Measurements from ENCODE around the gene SFT2D3.
A peak's percentile ranks its signal among the peaks of the same experiment; 100 is the strongest.

SFT2D3 gene

GRCh38 chr2:127701193-127701650, at the start of gene SFT2D3:
Gene SFT2D3, plus strand, starts transcription at chr2:127701497. Its CDS starts 32 bp downstream, at chr2:127701529.
- peak; percentile 80 to 86 for DNase-seq (ENCODE audit: low read depth in 2 of 2)

- DNase-seq (ENCODE audit: low read depth in 2 of 2) = no peak
Observed at GRCh38 chr2:127651971-127652550, 49.2 kb upstream of the SFT2D3 start.

DNA sequence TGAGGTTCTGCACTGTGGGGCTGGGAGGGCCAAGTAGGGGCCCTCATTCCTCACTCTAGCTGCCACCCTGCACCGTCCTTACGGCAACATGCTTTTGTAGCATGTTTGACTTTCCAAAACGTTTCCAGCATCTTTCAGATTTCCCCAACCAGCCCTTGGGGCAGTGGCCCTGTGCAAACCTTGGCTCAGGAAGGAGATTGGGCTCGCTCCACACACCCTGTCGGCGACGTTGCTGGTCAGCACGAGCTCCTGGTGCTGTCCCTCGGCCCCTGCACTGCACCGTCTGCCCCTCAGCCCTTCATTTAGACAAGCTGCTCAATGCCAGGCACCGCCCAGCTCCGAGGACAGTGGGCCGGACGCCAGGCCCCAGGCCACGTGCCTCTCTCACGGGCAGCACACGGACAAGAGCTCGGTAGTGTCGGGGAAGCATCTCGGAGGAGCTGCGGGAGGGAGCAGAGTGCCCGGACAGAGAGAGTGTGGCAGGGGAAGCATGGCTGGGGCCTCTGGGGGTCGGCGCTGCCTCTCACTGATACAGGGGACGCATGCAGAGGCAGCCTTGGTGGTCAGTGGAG, 48.4 kb upstream of the SFT2D3 start:
- DNase-seq (ENCODE audit: low read depth in 2 of 2) = no peak

DNA sequence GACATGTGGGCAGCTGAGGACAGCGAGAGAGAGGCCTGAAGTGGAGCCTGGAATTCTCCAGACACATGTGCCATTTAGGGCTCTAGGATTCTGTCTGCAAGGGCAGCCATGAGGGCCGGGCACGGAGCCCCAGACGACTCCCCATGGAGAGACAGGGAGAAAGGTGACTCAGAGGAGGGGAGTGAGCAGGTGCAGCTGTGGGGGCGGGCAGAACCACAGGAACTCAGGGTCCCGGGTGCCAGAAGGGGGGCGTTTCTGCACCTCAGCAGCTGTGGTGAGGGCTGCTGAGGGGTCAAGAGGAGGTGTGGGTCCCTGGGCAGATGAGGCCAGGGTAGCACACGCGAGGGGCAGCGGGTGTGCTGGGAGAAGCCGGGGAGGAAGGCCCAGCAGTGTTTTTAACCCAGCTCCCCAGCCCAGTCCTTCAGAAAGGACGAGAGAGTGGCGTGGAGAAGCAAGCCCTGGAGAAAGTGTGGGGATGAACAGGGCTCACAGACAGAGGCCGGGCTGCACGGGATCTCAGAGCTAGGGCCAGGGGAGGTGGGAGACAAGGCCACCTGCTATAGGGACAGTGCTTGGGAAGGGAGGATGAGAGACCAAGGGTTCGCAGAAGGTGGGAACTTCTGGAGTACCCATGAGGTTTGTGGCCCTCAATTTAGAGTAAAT, 47.7 kb upstream of the SFT2D3 start:
- DNase-seq (ENCODE audit: low read depth in 2 of 2) = no peak

DNA sequence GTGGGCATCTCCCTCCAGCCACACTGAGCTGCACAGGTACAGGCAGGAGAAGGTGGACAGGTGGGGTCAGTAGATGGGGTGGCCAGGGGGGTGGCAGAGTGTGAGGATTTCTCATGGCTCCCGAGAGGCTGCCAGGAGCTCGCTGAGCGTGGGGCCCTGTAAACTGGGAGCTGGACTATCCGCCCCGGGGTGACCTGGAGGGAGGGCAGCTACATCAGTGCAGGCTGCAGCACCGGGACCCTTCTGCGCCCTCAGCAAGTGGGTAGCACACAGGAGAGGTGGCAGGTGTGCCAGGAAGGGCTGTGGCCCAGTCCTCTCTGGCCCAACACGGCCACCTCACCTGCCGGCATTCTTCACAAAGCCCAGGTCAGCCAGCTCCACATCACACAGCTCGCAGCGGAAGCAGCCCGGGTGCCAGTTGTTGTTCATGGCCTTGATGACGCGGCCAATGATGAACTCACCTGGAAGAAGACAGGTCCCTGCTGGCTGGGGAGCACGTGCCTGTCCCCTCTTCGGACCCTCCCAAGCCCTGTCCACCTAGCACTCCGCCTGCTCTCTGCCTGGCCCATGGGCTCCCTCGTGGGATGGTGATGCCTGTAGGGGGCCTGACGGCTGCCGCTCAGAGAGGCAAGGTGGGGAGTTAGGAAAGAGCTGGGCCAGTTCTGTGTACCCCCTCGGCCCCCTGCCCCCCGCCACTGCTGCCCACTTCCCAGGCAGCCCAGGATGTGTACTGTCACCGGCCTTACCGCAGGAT, 47.0 kb upstream of the SFT2D3 start:
- no peak for DNase-seq (ENCODE audit: low read depth in 2 of 2)

- DNase-seq (ENCODE audit: low read depth in 2 of 2) = no peak
Observed at GRCh38 chr2:127654838-127655175, 46.5 kb upstream of the SFT2D3 start.

DNA sequence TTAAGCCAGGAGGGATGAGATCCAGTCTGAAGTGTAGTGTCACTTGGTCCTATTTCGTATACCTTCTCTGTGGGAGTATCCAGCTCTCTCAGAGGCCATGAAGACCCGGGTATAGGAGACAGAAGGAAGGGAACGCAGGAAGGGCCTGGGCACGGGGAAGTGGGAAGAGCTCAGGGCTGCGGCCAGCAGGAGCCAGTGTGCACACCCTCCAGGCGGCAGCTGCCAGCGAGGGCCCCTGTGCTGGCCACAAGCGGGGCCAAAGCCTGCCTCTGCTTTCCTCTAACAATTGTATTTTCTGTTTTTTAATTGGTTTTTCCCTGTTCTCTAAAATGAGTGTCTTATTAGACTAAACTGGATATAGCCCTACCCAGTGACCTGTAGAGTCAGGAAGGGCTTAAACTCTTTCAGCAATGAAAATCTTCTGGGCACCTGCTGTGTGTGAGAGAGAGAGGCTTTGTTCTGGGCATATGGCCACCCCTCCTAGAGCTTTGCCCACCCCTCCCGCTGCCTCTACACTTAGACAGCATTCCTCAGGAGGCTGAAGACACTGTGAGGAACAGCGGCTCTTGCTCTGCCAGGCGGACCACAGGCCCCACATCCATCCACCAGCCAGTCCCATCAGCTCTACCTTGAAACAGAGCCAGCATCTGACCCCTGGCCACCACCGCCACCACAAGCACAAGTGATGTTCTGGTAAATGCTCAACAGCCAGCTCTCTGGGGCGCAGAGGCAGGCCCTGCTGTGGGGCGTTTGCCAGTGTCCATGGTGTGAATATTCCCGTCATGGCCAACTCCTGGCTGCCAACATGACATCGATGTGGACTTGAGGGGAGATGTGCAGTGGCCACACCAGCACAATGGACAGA, 45.9 kb upstream of the SFT2D3 start:
- no peak for DNase-seq (ENCODE audit: low read depth in 2 of 2)

- DNase-seq (ENCODE audit: low read depth in 2 of 2) = no peak
Observed at GRCh38 chr2:127656569-127657231, 44.6 kb upstream of the SFT2D3 start.

- no peak for DNase-seq (ENCODE audit: low read depth in 2 of 2)
Observed at GRCh38 chr2:127657232-127657595, 44.1 kb upstream of the SFT2D3 start.

- no peak for DNase-seq (ENCODE audit: low read depth in 2 of 2)
Observed at GRCh38 chr2:127658146-127658545, 43.2 kb upstream of the SFT2D3 start.

- DNase-seq (ENCODE audit: low read depth in 2 of 2) = no peak
Observed at GRCh38 chr2:127658641-127659407, 42.5 kb upstream of the SFT2D3 start.

DNA sequence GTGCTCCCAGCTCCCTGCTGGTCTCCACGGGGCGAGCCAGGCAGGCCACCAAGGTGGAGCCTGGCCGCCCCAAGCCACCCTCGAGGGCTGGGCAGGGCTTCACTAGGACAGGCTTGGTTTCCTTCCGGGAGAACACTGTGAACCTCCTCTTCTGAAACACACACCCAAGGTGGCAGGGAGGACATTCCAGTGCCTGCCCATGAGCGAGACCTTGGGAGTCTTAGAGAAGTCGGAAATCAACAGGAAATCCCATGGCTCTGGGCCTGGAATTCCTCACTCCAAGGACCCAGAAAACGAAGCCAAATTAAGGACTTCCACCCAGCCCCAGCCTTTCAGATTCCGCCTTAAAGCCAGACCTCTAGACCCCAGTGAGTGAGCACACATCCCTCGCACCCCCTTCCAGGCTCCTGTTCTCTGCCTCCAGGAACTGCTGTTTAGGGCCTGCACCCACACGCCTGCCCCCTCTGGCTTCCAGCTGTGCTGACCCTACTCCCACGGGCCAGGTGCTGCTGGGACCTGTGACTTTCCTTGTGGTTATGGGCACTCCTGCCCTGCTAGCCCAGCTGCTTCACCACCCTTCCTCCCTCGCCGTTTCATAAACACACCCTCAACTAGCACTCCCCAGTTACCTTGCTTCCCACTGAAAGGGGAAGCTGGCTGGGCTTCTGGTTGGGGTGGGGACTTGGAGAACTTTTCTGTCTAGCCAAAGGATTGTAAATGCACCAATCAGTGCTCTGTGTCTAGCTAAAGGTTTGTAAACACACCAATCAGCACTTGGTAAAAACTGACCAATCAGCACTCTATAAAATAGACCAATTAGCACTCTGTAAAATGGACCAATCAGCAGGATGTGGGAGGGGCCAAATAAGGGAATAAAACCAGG, 41.6 kb upstream of the SFT2D3 start:
- DNase-seq (ENCODE audit: low read depth in 2 of 2) = no peak

GRCh38 chr2:127660291-127660578, 41.1 kb upstream of the SFT2D3 start:
- DNase-seq (ENCODE audit: low read depth in 2 of 2) = no peak

DNA sequence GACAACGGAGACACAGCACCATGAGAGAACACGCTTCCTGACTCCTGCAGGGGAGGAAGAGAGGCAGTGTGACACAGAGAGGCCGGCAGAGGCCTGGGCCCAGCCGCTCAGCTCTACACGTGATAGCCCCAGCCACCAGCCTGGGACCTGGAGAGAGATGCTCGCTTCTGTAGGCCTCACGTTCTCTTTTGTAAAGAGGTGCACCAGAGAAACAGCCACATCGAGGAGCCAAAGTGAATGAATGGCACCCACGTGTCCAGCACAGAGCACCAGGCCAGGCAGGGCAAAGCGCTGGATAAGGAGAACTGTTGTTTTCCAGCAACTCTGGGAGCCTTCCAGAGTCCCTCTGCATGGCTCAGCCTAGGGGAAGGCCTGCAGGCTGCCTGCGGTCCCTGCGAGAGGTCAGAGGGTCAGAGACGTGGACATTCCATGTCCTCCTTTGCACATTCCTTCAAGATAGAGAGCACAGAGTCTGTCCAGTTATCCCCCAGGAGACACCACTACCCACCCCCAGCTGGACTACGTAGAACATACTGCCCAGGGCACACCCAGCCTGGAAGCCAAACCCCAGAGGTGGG, 40.1 kb upstream of the SFT2D3 start:
- DNase-seq (ENCODE audit: low read depth in 2 of 2) = no peak

GRCh38 chr2:127661949-127662510, 39.3 kb upstream of the SFT2D3 start:
- DNase-seq (ENCODE audit: low read depth in 2 of 2) = no peak

DNA sequence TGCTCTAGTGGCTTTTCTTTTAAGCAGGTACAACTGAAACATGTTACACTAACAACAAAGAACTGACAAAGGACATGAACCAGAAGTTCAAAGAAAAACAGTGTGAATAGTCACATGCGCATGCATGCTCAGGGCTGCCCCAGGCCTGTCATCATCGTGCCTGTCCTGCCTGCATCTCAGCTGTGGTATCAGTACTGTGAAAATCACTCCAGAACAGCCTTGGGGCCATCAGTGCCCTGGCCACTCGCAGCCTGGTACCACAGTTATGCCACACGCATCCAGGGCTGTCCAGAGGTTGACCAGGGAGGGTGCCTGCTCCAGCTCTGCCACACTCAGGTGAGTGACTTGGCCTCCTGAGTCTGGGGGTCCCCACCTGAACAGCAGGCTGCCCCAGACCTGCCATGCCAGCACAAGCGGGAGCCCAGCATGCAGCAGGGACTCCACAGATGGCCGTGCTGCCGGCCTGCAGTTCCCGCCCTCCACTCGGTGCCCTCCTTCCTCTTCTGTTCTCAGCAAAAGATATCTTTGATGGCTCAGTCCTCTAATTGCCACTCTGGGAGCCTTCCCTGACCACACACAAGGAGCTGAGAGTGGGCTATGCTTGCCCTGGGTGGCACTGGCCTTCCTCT, 38.2 kb upstream of the SFT2D3 start:
- DNase-seq (ENCODE audit: low read depth in 2 of 2) = no peak

DNA sequence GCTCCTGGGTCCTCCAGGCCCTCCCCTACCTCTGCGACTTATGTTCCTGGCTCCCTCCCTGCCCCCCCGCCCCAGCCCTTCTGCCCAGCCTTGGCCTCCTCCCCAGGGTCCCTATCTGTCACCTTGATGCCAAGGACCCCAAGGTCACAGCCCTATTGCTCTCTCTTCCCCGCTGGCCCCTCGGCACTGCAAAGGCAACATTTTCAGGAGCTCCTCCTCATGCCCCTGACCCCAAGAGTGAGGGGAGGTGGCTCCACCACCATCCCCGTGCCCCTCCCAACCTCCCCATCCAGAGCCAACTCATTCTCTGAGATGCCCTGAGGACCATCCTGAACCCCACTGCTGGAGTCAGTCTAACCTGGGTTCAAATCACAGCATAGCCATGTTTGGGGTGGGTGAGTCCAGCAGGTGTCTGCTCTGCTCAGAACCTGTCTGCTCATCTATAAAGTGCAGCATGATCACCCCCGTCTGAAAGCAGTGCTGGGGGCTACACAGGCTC, 37.7 kb upstream of the SFT2D3 start:
- DNase-seq (ENCODE audit: low read depth in 2 of 2) = no peak
